IMR-90 (cell line): Measurements from ENCODE around the gene NAA11. TPM values are rescaled to one million over a fixed set of nuclear protein-coding genes. Genes with fewer than 3 reads are reported as not detected.

Experiments
- ATAC-seq: fragments of 200-7000 bp; cut with Tn5 transposase; 2 replicates; pipeline ENCODE4 v1.9.1; 2020; ENCODE audit warnings: low read depth, mild to moderate bottlenecking, moderate library complexity
- BruUV-seq: library from RNA; stranded (reverse); fragments of 400-500 nt; replicated peaks from 2 replicates; lab custom pipeline; 2021; lab: Mats Ljungman, UMichigan
- CTCF ChIA-PET: fragments of 300-600 bp; formaldehyde crosslinking; extraction: SDS; loops from one replicate; lab custom pipeline; 2021; ENCODE audit warnings: antibody characterized with exemption; lab: Yijun Ruan, JAX
- POLR2A ChIA-PET: fragments of 300-600 bp; sonication (Branson Sonifier 250); formaldehyde crosslinking; loops from one replicate; lab custom pipeline; 2022; ENCODE audit warnings: antibody characterized with exemption; ENCODE audit not compliant: unreplicated experiment; lab: Charles Lee
- DNase-seq: peaks from one replicate; pipeline ENCODE4 v3.0.0; 2013
- H2AFZ ChIP-seq: replicated peaks from 2 replicates; pipeline ENCODE3; 2013; ENCODE audit warnings: low read length, mild to moderate bottlenecking; ENCODE audit not compliant: poor library complexity
- H2AK5ac ChIP-seq: 2 replicates; pipeline ENCODE4 v1.6.1; 2013; ENCODE audit warnings: low read depth, low read length, inconsistent platforms
- H2AK9ac ChIP-seq: replicated peaks from 2 replicates; pipeline ENCODE3; 2013; ENCODE audit warnings: mild to moderate bottlenecking, low read depth, low read length, moderate library complexity; ENCODE audit not compliant: poor library complexity
- H2BK120ac ChIP-seq: 2 replicates; pipeline ENCODE4 v1.6.1; 2013; ENCODE audit warnings: low read depth, low read length, inconsistent platforms
- H2BK15ac ChIP-seq: 3 replicates; pipeline ENCODE4 v1.6.1; 2013; ENCODE audit warnings: low read depth, low read length, inconsistent platforms
- H2BK20ac ChIP-seq: 2 replicates; pipeline ENCODE4 v1.6.1; 2013; ENCODE audit warnings: low read depth, mild to moderate bottlenecking, inconsistent platforms, low read length, moderate library complexity
- H2BK5ac ChIP-seq: 2 replicates; pipeline ENCODE4 v1.6.1; 2013; ENCODE audit warnings: mild to moderate bottlenecking, low read depth, low read length, inconsistent platforms; ENCODE audit not compliant: poor library complexity, severe bottlenecking
- H3K14ac ChIP-seq: replicated peaks from 2 replicates; pipeline ENCODE4 v1.6.1; 2013; ENCODE audit warnings: low read depth, low read length, inconsistent platforms
- H3K18ac ChIP-seq: 2 replicates; pipeline ENCODE4 v1.6.1; 2013; ENCODE audit warnings: low read depth, low read length, control low read depth
- H3K23ac ChIP-seq: 2 replicates; pipeline ENCODE4 v1.6.1; 2013; ENCODE audit warnings: low read depth, low read length, inconsistent platforms
- H3K27ac ChIP-seq: 2 replicates; pipeline ENCODE4 v1.5.1; 2013; ENCODE audit warnings: mild to moderate bottlenecking, control low read depth, low read length; ENCODE audit not compliant: insufficient read depth
- H3K27me3 ChIP-seq: 2 replicates; pipeline ENCODE4 v1.6.1; 2013; ENCODE audit warnings: low read length; ENCODE audit not compliant: control insufficient read depth, insufficient read depth
- H3K36me3 ChIP-seq: 2 replicates; pipeline ENCODE4 v1.6.1; 2013; ENCODE audit warnings: low read length, mixed read lengths; ENCODE audit not compliant: control insufficient read depth, insufficient read depth
- H3K4ac ChIP-seq: 2 replicates; pipeline ENCODE4 v1.6.1; 2013; ENCODE audit warnings: low read depth, low read length, inconsistent platforms
- H3K4me1 ChIP-seq: 2 replicates; pipeline ENCODE4 v1.6.1; 2013; ENCODE audit warnings: low read length, mixed read lengths; ENCODE audit not compliant: control insufficient read depth, insufficient read depth
- H3K4me2 ChIP-seq: 2 replicates; pipeline ENCODE4 v1.6.1; 2013; ENCODE audit warnings: low read depth, mild to moderate bottlenecking, control low read depth, low read length, moderate library complexity
- H3K4me3 ChIP-seq: 2 replicates; pipeline ENCODE4 v1.5.1; 2013; ENCODE audit warnings: low read depth, mild to moderate bottlenecking, control low read depth, low read length, moderate library complexity; ENCODE audit not compliant: insufficient read depth
- H3K56ac ChIP-seq: 2 replicates; pipeline ENCODE4 v1.6.1; 2013; ENCODE audit warnings: low read length, inconsistent platforms; ENCODE audit not compliant: insufficient read depth; ENCODE audit errors: extremely low read depth
- H3K79me1 ChIP-seq, 2 experiments: 2 replicates each; pipeline ENCODE4 v1.6.1; 2013; ENCODE audit warnings: low read length in 2 of 2, inconsistent platforms in 1 of 2, low read depth in 1 of 2
- H3K9ac ChIP-seq: 2 replicates; pipeline ENCODE4 v1.6.1; 2013; ENCODE audit warnings: low read depth, low read length, control low read depth
- H3K9me1 ChIP-seq: 2 replicates; pipeline ENCODE4 v1.6.1; 2013; ENCODE audit warnings: low read length, inconsistent platforms; ENCODE audit not compliant: insufficient read depth
- H3K9me3 ChIP-seq: 2 replicates; pipeline ENCODE4 v1.6.1; 2013; ENCODE audit warnings: low read length; ENCODE audit not compliant: control insufficient read depth, insufficient read depth
- H4K20me1 ChIP-seq: 2 replicates; pipeline ENCODE4 v1.6.1; 2013; ENCODE audit warnings: low read length, inconsistent platforms; ENCODE audit not compliant: insufficient read depth
- H4K5ac ChIP-seq: 2 replicates; pipeline ENCODE4 v1.6.1; 2013; ENCODE audit warnings: mild to moderate bottlenecking, low read depth, low read length, control low read depth
- H4K8ac ChIP-seq, 2 experiments: 2 replicates each; pipeline ENCODE4 v1.6.1; 2013; ENCODE audit warnings: low read depth in 2 of 2, low read length in 2 of 2, control low read depth in 1 of 2, inconsistent platforms in 1 of 2
- H4K91ac ChIP-seq: 2 replicates; pipeline ENCODE4 v1.6.1; 2013; ENCODE audit warnings: low read depth, low read length, inconsistent platforms; ENCODE audit not compliant: insufficient read depth
- CEBPB ChIP-seq: IDR thresholded peaks from 2 replicates; pipeline ENCODE4 v1.6.1; 2012; ENCODE audit warnings: low read depth, low read length, improper control_type of control experiment
- CTCF ChIP-seq: conservative IDR thresholded peaks from 2 replicates; pipeline ENCODE4 v1.5.1; 2012; ENCODE audit warnings: mild to moderate bottlenecking, low read depth, low read length, improper control_type of control experiment
- ELK1 ChIP-seq: fragments of 150-350 bp; IDR thresholded peaks from 2 replicates; pipeline ENCODE4 v1.6.1; 2016; ENCODE audit warnings: low read depth, mild to moderate bottlenecking, low read length, moderate library complexity, borderline replicate concordance
- FOS ChIP-seq: fragments of 150-350 bp; IDR thresholded peaks from 2 replicates; pipeline ENCODE4 v1.6.1; 2016; ENCODE audit warnings: low read depth, low read length
- NFE2L2 ChIP-seq: fragments of 150-350 bp; IDR thresholded peaks from 2 replicates; pipeline ENCODE4 v1.6.1; 2016; ENCODE audit warnings: low read depth, mild to moderate bottlenecking, low read length
- POLR2A ChIP-seq: IDR thresholded peaks from 2 replicates; pipeline ENCODE4 v1.6.1; 2012; ENCODE audit warnings: mild to moderate bottlenecking, low read depth, low read length
- RAD21 ChIP-seq: IDR thresholded peaks from 2 replicates; pipeline ENCODE4 v1.6.1; 2012; ENCODE audit warnings: low read length, improper control_type of control experiment
- WGBS, 2 experiments: methylation state at CpG; one replicate each; pipeline versions ENCODE4 v1.1.5 to v1.1.7; 2013; ENCODE audit warnings: missing lambda C conversion rate in 2 of 2; ENCODE audit not compliant: insufficient read length in 1 of 2; ENCODE audit errors: extremely low coverage in 2 of 2; 5-methylcytosine and 5-hydroxymethylcytosine counted together
- dilution Hi-C: fragments of 300-500 bp; cut with HindIII; formaldehyde crosslinking; loops from one replicate; pipeline ENCODE4 v1.14.3; 2018; ENCODE audit warnings: low sequenced_read_pairs; ENCODE audit not compliant: unreplicated experiment
- in situ Hi-C: fragments of 300-500 bp; cut with MboI; formaldehyde crosslinking; loops from 3 replicates; pipeline ENCODE4 v1.14.3; 2019; ENCODE audit warnings: low sequenced_read_pairs, inconsistent platforms, mixed read lengths
- intact Hi-C: fragments of 100-400 bp; cut with micrococcal nuclease; formaldehyde crosslinking; loops from 2 replicates; pipeline ENCODE4 v1.10.0; 2022
- polyA plus RNA-seq, 3 experiments: library from polyadenylated mRNA; depleted of rRNA; stranded (reverse); fragments of >200 nt; gene quantifications; 2 replicates each; pipeline ENCODE4 v1.2.3, GENCODE V29; 2012; ENCODE audit warnings: low replicate concordance in 1 of 3
- total RNA-seq: library from RNA; depleted of rRNA; stranded (reverse); fragments of >200 nt; gene quantifications from 2 replicates; pipeline ENCODE4 v1.2.3, GENCODE V29; 2012

The NAA11 gene
- total and polyA plus RNA-seq, 2 of the 4 experiments (the other 2 are of a cell fraction) = not detected

- H2AK5ac ChIP-seq = no peak overlapping the region
- TF ChIP-seq ELK1 (no peak), CTCF (no peak), NFE2L2 (no peak), POLR2A (no peak), RAD21 (no peak), FOS (no peak), CEBPB (no peak)
- no peak overlapping the region for H2BK5ac ChIP-seq
- no peak overlapping the region for H4K5ac ChIP-seq
- no peaks in the 10 kb centered on the region for H3K36me3 ChIP-seq
- no peaks in the 10 kb centered on the region for H3K9me3 ChIP-seq
- H3K4me2 ChIP-seq = no peak overlapping the region
- no peak overlapping the region for H2BK120ac ChIP-seq
- DNase-seq = no peak
- H3K79me1 ChIP-seq = no peaks in the 10 kb centered on the region
- no peak for ATAC-seq
- no peak overlapping the region for H2AK9ac ChIP-seq
- no peak overlapping the region for H2BK20ac ChIP-seq
- no peaks in the 10 kb centered on the region for H3K27me3 ChIP-seq
- H3K27ac ChIP-seq = no peak overlapping the region
- H3K14ac ChIP-seq = no peak overlapping the region
- H3K4ac ChIP-seq = no peak overlapping the region
- H2BK15ac ChIP-seq = no peak overlapping the region
- dilution Hi-C loops (no loop called here), in situ Hi-C loops (no loop called here), intact Hi-C loops (no loop called here)
- H3K18ac ChIP-seq = no peak overlapping the region
- no peak overlapping the region for H3K9ac ChIP-seq
- ChIA-PET POLR2A (no interaction called here), CTCF (no interaction called here)
- no peak overlapping the region for H3K4me3 ChIP-seq
- H3K4me1 ChIP-seq = no peaks in the 10 kb centered on the region
- H2AFZ ChIP-seq = no peak overlapping the region
- WGBS, 2 experiments = no CpG with 5 or more reads among the region's 2 CpGs
- no TSS peak for BruUV-seq
- no peak overlapping the region for H4K91ac ChIP-seq
- H3K56ac ChIP-seq = no peak overlapping the region
- no peak overlapping the region for H4K8ac ChIP-seq
- no peaks in the 10 kb centered on the region for H3K9me1 ChIP-seq
- no peaks in the 10 kb centered on the region for H4K20me1 ChIP-seq
- H3K23ac ChIP-seq = no peak overlapping the region
These were observed 22.5 kb upstream of the NAA11 start for GRCh38 chr4:79348405-79348804.
